Islet precursor cell (in vitro differentiated cells): Measurements from ENCODE around the gene IGSF9B.

Experiments used
- DNase-seq: peaks from one replicate; pipeline ENCODE4 v3.0.0-alpha.2; 2018

The IGSF9B gene

DNA sequence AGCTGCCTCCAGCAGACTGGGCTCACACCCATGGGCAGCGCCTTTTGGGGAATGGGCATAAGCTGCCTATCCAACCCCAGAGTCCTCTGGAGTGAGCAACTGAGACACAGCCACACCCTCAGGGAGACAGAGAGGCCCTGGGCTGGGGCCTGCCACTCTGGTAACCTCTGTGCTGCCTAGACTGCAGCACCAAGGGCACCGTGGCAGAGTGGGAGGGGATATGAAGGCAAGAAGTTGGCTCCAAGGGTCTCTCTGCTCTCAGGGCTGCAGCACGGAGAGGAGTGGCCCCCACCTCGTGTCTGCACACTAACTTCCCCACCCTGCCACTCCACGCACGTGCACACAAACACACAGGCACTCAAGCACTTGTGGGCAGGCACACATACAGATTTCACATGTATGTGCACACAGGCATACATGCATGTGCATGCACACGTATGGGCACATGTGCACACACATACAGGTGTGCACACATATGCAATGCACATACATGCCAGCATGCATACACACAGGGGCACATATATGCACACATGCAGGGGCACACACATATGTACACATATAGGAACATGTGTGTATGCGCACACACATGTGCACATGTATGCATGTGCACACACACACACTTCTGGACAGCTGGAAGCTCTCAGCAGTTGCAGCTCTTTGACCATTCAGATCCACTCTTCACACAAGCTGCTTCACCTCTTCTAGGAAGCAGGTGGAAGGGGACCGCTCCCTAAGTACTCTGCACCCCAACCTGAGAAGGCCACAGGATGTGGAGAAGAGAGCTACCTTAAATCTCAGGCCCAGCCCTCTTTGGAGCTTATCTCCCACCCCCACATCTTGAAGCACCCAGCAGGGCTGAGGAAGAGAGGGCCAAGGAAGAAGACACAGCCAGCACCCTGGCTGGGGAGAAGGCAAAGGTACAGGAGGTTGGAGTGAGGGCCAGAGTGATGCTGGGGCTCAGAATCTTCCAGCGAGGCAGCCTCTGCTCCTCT lies 4.3 kb downstream of the IGSF9B start:
- DNase-seq: no peak

DNA sequence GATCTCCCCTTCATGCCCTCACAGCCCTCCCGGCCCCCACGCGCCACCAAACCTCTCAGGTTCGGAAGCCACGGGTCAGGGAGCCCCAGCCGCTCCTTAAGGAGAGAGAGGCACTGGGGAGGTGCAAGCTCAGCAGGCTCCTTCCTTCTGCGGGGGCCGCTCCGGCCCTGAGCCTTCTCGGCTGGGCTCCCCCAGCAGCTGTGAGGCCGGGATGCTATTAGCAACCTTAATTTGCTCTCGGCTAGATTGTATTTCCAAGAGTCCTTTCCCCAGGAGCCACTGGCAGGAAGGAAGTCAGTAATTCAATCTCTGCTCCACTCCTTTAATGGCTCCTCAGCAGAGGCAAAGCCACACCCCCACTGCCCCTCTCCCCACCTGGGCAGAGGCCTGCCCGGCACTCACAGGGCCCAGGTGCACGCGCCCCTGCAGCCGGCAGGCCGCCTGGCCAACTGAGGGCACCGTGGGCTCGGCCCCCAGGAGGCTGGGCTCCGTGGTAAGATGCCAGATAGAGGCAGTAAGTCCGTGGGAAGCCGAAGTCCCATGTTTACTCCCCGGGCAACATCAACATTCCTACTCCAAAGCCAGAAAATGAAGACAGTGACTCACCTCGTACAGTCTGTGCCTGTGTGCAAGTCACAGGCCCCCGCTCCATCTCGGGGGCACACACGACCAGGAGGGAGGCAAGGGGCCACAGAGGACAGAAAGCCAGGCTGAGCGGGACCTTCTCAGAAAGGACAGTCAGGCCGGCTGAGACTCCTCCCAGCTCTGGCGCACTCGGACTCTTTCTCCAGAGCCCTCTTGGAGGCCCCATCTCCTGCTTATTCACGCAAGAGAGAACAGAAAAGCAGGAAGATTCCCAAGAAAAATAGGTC lies 5.2 kb downstream of the IGSF9B start:
- DNase-seq: peak; percentile 84

DNA sequence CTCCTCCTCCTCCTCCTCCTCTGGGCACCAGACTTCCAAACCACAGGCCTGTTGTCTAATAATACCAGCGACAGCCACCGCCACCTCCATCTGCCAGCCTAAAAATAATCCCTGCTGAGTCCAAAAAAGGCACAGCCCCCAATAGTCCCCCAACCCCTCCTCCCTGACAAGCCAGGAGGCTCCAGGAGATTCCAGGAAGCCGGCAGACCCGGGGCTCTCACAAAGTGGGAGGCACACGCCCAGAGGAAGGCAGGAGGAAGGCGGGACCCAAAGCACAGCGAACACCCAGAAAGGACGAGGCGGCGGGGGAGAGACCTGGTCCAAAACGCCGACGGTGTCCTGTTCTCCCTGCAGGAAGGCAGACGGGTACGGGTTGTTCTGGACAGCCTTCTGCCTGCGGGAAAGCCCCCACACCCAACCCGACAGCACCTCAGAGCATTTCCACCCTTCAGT lies 5.9 kb downstream of the IGSF9B start:
- no peak for DNase-seq

DNA sequence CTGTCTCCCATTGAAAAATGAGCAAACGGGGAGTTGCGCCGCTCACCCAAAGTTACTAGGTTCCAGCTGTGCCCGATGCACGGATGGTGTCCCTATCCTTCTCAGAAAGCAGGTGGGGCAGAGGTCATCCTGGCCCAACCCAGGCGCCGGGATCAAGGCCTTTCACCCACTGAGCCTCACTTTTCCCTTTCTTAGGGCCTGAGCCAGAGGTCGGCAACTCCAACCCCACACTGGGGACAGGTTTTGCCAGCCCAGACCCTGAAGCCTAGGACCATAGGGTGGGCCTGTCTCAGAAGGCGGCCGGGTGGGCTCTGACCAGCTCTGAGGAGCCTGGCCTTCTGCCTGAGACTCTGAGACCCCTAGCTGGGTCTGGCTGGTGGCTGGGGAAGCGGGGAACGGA lies 6.3 kb downstream of the IGSF9B start:
- DNase-seq: no peak

DNA sequence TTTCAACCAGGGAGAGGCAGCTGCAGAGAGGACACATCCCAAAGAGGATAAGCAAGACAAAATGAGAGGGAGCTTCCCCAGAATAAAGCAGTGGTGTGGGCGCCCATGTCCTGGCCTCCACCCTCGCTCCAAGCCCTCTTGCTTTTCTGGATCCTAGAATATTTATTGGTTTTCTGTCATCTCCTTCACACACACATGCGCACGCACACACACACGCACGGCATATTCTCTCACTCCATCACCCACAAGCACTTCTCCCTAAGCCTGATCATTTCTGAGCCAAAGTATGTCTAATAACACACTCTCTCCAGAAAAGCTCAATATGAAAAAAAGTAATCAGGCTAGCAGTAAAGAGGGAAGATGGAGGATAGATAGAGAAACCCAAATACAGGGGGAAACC lies 7.6 kb downstream of the IGSF9B start:
- DNase-seq: no peak

DNA sequence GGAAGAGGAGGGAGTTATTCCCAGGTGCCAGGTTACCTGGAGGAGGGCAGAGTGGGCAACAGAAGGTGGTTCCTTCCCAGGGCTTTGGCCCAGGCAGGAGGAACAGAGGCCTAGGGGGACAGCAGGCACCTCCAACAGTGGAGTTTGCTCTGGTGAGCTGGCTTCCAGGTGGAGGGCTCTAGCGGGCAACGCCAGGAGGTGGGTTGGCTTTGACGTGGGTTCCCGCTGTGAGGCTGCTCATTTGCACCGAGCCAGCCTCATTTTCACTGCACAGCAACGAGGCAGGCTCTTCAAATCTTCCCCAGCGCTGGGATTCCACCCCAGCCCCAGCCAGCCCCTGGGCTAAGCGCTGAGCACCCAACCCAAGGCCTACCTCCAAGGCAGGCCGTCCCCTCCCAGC lies 8.1 kb downstream of the IGSF9B start:
- DNase-seq: no peak

DNA sequence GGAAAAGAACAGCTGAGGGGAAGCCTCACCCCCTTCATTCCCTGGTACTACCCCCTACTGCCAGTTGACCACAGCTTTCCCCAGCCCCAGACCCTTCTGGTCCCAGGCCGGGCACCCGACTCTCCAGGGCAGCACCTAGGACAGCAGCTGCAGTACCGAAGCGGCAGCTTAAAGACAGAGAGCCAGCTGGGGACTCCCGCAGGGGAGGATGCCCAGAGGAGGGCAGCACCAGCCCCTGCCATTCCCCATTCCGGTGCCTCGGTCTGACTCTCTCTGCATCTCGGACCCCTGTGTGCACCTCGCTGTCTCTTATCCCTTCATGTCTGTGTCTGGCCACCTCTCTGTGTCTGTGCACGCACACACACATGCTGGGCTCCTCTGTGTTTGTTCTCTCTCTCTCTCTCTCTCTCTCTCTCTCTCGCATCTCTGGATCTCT lies 9.4 kb downstream of the IGSF9B start:
- DNase-seq: peak; percentile 92

DNA sequence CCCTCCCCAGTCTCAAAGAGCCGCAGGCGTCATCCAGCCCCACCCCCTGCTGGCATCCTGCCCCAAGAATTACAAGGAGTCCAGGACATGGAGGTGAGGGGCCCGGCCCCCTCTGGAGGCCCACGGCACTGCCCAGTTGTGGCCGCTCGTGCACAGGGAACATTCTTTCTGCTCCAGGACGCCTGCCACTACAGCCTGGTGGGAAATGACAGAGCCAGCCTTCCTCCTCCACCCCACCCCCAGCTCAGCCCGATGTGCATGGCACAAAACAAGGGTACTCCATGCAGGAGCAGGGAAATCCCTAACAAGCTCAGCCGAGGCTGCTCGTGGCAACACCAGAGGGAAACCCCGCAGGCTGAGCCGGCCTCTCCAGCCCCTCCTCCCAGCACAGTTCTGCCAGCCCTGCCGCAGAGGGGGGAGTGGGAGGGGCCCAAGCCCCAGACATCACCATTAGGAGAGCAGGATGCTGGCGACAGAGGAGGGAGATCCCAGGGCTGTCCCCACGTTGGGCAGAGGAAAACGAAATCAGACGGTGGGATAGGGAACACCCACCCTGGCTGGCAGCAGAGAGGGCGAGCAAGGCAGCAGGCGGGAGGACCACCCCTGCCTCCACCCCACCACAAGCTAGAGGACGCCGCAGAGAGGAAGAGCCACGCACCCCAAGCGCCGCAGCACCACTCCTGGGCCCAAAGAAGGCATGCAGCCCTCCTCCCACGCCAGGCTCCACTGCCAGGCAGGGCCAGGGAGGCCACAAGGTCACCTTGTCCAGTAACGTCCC lies 10.0 kb downstream of the IGSF9B start:
- no peak for DNase-seq

DNA sequence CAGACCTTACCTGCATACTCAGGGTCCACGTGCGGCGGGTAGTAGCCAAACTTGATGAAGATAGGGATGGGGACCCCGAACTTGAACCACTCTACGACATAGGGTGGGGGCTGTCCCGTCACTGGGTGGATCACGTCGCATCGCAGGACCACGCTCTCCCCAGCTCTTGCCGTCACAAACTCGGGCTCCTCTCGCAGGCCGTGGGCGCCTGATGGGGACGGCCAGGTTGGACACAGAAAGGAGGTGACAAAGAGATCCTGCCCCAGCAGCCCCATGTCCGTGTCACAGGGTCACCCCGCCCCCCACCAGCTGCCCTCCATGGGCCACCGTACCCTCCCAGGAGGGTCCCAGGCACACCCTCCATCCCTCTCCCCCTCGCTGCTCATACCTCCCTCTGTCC lies 10.7 kb downstream of the IGSF9B start:
- DNase-seq: no peak

DNA sequence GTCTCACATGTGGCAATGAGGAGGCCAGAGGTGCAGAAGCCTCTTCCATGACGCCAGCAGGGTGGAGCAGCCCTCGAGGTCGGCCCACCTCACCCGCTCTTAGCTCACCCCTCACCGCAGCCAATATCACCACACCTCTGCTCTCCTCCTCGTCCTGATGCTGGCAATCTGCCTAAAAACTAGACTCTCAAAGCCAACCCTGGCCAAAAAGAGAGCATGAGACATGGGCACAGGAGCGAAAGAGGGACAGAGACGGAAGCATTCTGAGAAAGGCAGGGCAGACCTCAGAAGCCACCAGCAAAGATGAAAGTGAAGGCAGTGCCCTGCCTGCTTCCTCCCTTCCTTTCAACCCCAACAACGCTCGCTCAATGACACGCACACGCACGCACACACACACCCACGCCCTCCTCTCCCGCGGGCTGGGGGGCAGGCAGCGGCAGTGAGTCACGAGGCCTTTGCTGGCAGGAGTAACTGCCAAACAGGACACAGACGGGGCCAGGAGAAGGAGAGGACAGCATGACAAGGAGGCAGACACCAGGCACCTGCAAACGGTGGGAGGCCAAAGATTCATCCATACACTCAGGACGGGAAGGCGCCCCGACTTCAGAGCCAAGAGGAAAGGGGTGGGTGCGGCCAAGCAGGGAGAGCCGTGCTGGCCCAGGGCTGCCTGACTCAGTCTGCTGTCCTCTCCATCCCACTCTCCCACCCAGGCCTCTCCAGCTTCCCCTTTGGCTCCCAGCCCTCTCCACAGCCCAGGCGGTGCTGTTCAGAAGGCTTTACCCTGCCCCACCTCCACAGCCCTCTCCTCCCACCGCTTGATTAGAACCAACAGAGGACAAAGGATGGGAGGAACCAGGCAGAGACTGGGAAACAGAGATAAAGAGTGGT lies 11.4 kb downstream of the IGSF9B start:
- no peak for DNase-seq

DNA sequence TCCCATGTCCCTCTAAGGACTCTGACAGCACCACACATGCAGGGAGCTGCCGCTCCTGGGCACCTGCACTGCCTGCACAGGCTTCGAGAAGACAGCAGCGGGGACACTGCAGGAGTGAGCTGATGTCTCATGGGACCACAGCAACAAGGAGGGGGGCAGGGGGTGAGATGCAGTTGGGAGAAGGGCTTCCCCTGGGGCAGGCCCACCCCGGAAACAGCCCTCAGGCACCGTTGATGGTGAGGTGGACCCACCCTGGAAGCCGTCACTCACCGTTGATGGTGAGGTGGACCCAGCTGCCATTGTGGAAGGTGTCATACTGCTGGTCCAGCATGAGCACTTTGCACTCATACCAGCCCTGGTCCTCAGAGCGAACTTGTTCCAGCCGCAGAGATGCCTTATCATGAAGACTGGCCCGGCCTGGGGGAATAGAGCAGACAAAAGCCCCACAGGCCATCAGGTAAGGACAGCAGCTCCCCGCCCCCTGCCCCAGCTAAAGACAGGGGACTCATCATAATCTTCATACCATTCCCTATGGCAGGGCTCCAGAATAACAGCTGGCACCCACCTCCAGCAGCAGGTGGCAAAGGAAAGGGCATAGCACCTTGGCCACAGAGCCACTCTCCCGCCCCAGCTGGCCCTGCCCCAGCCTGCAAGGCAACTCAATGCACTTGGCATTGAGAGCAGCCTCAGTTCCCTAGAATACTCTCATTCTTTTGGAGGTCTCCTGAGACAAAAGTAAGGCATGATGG lies 12.6 kb downstream of the IGSF9B start:
- no peak for DNase-seq

DNA sequence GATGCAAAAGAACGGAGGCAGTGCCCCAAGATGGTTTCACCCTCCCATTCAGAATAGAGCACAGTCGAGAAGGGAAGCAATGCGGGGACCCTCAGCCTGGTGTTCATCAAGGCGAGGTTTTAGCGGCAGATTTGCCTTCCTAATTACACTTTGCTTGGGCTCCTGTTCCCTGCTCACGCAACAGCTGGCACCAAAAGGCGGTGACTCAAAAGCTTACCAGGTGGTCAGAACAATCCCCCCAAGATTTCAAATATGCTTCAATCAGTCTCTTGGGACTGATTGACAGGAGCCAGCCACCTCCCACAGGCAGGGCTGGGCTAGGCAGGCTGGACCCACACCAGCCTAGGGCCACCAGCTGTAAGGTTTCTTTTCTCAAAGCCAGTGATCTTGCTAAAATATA lies 14.2 kb downstream of the IGSF9B start:
- no peak for DNase-seq

DNA sequence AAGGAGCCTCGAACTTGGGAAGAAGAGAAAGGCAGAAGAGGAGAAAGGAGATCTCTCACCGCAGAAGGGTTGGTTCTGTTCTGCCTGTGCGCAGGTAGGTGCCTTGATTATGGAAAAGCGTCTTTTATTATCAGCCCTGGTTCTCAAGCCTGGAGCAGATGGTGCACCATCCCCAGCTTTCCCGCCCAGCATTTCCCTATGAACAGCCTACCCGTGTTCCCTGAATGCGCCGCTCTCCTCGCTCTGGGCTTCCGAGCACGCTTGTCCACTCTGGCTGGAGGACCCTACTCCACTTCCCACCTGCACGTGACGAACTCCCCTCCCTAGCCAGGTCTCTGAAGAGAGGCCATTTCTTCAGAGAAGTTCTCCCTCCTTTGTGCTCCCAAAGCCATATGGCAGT lies 15.2 kb downstream of the IGSF9B start:
- no peak for DNase-seq

DNA sequence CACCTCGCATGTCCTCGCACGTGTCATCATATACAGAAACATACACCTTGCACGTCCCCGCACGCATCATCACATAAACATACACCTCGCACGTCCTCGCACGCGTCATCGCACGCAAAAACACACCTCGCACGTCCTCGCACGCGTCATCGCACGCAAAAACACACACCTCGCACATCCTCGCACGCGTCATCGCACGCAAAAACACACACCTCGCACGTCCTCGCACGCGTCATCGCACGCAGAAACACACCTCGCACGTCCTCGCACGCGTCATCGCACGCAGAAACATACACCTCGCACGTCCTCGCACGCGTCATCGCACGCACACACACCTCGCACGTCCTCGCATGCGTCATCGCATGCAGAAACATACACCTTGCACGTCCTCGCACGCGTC lies 16.7 kb downstream of the IGSF9B start:
- no peak for DNase-seq

DNA sequence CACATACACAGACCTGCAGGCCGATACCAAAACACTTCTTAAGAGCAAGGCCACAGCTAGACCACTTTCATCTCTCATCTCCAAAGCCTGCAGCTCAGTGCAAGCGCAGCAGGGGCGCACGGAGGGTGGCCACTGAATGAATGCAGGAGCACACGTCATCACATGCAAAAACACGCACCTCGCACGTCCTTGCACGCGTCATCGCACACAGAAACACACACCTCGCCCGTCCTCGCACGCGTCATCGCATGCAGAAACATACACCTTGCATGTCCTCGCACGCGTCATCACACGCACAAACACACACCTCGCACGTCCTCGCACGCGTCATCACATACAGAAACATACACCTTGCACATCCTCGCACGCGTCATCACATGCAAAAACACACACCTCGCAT lies 17.2 kb downstream of the IGSF9B start:
- DNase-seq: no peak

DNA sequence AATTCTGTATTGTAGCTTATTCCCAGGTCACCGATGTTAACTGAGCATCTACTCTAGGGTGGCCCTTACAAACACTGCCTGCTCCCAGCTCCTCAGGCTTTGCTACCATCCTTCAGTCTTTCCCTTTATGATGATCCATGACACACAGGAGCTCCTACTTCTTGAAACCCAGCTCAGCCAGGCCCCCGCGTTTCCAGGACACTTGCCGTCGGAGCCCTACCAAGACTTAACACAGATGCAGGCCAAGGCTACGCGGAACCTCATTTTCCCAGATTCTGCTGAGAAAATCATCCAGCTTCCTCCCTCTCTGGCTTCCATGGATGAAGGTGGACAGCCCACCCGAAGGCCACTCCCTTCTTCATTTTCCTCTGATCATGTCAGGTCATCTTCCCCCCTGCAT lies 18.6 kb downstream of the IGSF9B start:
- DNase-seq: no peak

DNA sequence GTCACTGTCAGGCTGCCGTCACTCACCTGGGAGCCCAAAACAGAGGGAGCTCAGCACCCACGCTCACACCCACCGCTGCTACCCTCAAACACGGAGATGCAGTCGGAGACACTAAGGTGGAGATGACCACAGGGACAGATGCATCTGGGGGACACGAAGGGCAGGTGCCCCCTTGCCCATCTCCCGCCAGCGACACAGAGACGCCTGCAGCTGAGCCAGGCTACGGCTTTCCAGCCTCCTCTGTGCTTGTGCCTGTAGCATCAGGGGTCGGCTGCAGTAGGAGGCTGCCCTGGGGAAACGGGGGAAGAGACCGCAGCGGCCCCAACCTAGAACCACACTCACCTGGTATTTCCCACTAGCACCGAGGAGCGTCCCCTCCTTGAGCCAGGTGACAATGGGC lies 19.3 kb downstream of the IGSF9B start:
- no peak for DNase-seq

DNA sequence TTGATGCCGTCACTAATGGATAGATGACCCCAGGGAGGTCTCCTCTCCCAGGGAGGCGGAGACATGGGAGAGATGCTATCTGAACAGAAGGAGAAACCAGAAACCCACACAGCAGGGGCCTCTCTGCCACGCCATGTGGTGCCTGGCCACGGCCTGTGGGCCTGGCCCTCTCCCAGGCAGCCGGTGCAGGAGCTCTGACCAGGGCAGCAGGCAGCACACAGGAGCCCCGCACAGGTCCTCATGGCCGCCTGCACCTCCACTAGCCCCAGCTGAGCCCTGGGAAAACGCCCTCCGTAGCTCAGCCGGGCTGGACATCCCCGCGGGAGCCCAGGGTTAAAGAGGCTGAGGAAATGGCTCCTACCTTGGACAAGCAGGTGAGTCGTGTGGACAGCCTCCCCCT lies 19.8 kb downstream of the IGSF9B start:
- DNase-seq: no peak

DNA sequence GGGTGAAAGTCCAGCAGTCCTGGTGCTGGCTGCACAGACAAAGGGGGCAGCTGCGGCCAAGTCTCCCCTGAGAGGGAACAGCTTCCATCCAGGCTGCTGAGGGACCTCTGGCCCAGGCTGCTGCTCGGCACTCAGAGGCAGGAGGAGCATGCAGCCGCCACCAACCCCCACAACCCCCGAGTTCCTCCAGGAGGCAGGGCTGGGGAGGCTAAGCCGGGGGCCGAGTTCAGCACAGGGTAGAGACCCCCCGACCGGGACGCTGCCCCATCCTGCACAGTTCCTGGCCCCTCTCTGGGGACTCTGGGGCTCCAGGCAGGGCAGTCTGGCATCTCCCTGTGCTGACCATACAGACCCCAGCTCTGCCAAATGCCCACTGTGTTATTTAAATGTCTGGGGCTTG lies 20.2 kb downstream of the IGSF9B start:
- no peak for DNase-seq

DNA sequence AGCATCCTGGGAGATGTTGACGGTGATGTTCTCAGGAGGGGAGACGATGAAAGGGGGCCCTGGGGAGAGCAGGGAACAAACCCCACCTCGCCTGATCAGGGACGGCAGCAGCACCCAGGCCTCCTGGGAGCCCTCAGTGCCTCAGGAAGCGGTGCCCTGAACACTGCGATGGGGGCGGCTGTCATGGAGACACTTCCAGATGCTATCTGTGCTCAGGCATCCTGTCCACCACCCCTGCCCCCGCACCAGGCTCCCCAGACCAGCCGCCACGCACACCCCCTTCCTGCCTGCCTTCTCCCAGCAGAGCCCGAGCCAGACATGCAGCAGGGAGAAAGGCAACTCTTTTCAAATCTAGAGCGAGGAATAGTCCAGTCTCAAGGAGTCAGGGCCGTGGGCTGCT lies 20.6 kb downstream of the IGSF9B start:
- no peak for DNase-seq

DNA sequence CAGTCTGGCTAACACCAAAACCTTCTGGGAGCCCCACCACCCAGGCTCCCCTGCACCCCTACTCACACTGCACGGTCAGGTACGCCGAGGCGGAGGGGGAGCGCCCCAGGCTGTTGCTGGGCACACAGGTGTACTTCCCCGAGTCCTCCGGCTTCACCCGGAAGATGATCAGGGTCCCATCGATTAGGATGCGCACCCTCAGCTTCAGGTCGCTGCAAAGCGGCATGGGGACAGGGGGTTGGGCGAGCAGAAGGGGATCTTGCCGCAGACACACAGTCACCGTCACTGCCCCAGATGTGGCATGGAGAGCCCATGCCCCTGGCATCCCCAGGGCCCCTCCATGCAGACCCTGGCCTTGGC lies 21.2 kb downstream of the IGSF9B start:
- DNase-seq: no peak
